IMR-90 (cell line): Measurements from ENCODE around the gene EXOC4. TPM values are rescaled to one million over a fixed set of nuclear protein-coding genes. Genes with fewer than 3 reads are reported as not detected.
A peak's percentile ranks its signal among the peaks of the same experiment; 100 is the strongest.

ENCODE experiments used
- ATAC-seq: fragments of 200-7000 bp; cut with Tn5 transposase; 2 replicates; pipeline ENCODE4 v1.9.1; 2020; ENCODE audit warnings: low read depth, mild to moderate bottlenecking, moderate library complexity
- Bru-seq: library from RNA; stranded (reverse); fragments of 400-500 nt; gene quantifications from one replicate; lab custom pipeline; 2021; lab: Mats Ljungman, UMichigan
- BruChase-seq, 2 experiments: library from RNA; stranded (reverse); fragments of 400-500 nt; gene quantifications; one replicate each; lab custom pipeline; 2021; lab: Mats Ljungman, UMichigan
- BruUV-seq: library from RNA; stranded (reverse); fragments of 400-500 nt; replicated peaks from 2 replicates; lab custom pipeline; 2021; lab: Mats Ljungman, UMichigan
- CTCF ChIA-PET: fragments of 300-600 bp; formaldehyde crosslinking; extraction: SDS; loops from one replicate; lab custom pipeline; 2021; ENCODE audit warnings: antibody characterized with exemption; lab: Yijun Ruan, JAX
- POLR2A ChIA-PET: fragments of 300-600 bp; sonication (Branson Sonifier 250); formaldehyde crosslinking; loops from one replicate; lab custom pipeline; 2022; ENCODE audit warnings: antibody characterized with exemption; ENCODE audit not compliant: unreplicated experiment; lab: Charles Lee
- DNase-seq: peaks from one replicate; pipeline ENCODE4 v3.0.0; 2013
- H2AFZ ChIP-seq: replicated peaks from 2 replicates; pipeline ENCODE3; 2013; ENCODE audit warnings: low read length, mild to moderate bottlenecking; ENCODE audit not compliant: poor library complexity
- H2AK5ac ChIP-seq: 2 replicates; pipeline ENCODE4 v1.6.1; 2013; ENCODE audit warnings: low read depth, low read length, inconsistent platforms
- H2AK9ac ChIP-seq: replicated peaks from 2 replicates; pipeline ENCODE3; 2013; ENCODE audit warnings: mild to moderate bottlenecking, low read depth, low read length, moderate library complexity; ENCODE audit not compliant: poor library complexity
- H2BK120ac ChIP-seq: 2 replicates; pipeline ENCODE4 v1.6.1; 2013; ENCODE audit warnings: low read depth, low read length, inconsistent platforms
- H2BK15ac ChIP-seq: 3 replicates; pipeline ENCODE4 v1.6.1; 2013; ENCODE audit warnings: low read depth, low read length, inconsistent platforms
- H2BK20ac ChIP-seq: 2 replicates; pipeline ENCODE4 v1.6.1; 2013; ENCODE audit warnings: low read depth, mild to moderate bottlenecking, inconsistent platforms, low read length, moderate library complexity
- H2BK5ac ChIP-seq: 2 replicates; pipeline ENCODE4 v1.6.1; 2013; ENCODE audit warnings: mild to moderate bottlenecking, low read depth, low read length, inconsistent platforms; ENCODE audit not compliant: poor library complexity, severe bottlenecking
- H3K14ac ChIP-seq: replicated peaks from 2 replicates; pipeline ENCODE4 v1.6.1; 2013; ENCODE audit warnings: low read depth, low read length, inconsistent platforms
- H3K18ac ChIP-seq: 2 replicates; pipeline ENCODE4 v1.6.1; 2013; ENCODE audit warnings: low read depth, low read length, control low read depth
- H3K23ac ChIP-seq: 2 replicates; pipeline ENCODE4 v1.6.1; 2013; ENCODE audit warnings: low read depth, low read length, inconsistent platforms
- H3K27ac ChIP-seq: 2 replicates; pipeline ENCODE4 v1.5.1; 2013; ENCODE audit warnings: mild to moderate bottlenecking, control low read depth, low read length; ENCODE audit not compliant: insufficient read depth
- H3K27me3 ChIP-seq: 2 replicates; pipeline ENCODE4 v1.6.1; 2013; ENCODE audit warnings: low read length; ENCODE audit not compliant: control insufficient read depth, insufficient read depth
- H3K36me3 ChIP-seq: 2 replicates; pipeline ENCODE4 v1.6.1; 2013; ENCODE audit warnings: low read length, mixed read lengths; ENCODE audit not compliant: control insufficient read depth, insufficient read depth
- H3K4ac ChIP-seq: 2 replicates; pipeline ENCODE4 v1.6.1; 2013; ENCODE audit warnings: low read depth, low read length, inconsistent platforms
- H3K4me1 ChIP-seq: 2 replicates; pipeline ENCODE4 v1.6.1; 2013; ENCODE audit warnings: low read length, mixed read lengths; ENCODE audit not compliant: control insufficient read depth, insufficient read depth
- H3K4me2 ChIP-seq: 2 replicates; pipeline ENCODE4 v1.6.1; 2013; ENCODE audit warnings: low read depth, mild to moderate bottlenecking, control low read depth, low read length, moderate library complexity
- H3K4me3 ChIP-seq: 2 replicates; pipeline ENCODE4 v1.5.1; 2013; ENCODE audit warnings: low read depth, mild to moderate bottlenecking, control low read depth, low read length, moderate library complexity; ENCODE audit not compliant: insufficient read depth
- H3K56ac ChIP-seq: 2 replicates; pipeline ENCODE4 v1.6.1; 2013; ENCODE audit warnings: low read length, inconsistent platforms; ENCODE audit not compliant: insufficient read depth; ENCODE audit errors: extremely low read depth
- H3K79me1 ChIP-seq, 2 experiments: 2 replicates each; pipeline ENCODE4 v1.6.1; 2013; ENCODE audit warnings: low read length in 2 of 2, inconsistent platforms in 1 of 2, low read depth in 1 of 2
- H3K9ac ChIP-seq: 2 replicates; pipeline ENCODE4 v1.6.1; 2013; ENCODE audit warnings: low read depth, low read length, control low read depth
- H3K9me1 ChIP-seq: 2 replicates; pipeline ENCODE4 v1.6.1; 2013; ENCODE audit warnings: low read length, inconsistent platforms; ENCODE audit not compliant: insufficient read depth
- H3K9me3 ChIP-seq: 2 replicates; pipeline ENCODE4 v1.6.1; 2013; ENCODE audit warnings: low read length; ENCODE audit not compliant: control insufficient read depth, insufficient read depth
- H4K20me1 ChIP-seq: 2 replicates; pipeline ENCODE4 v1.6.1; 2013; ENCODE audit warnings: low read length, inconsistent platforms; ENCODE audit not compliant: insufficient read depth
- H4K5ac ChIP-seq: 2 replicates; pipeline ENCODE4 v1.6.1; 2013; ENCODE audit warnings: mild to moderate bottlenecking, low read depth, low read length, control low read depth
- H4K8ac ChIP-seq, 2 experiments: 2 replicates each; pipeline ENCODE4 v1.6.1; 2013; ENCODE audit warnings: low read depth in 2 of 2, low read length in 2 of 2, control low read depth in 1 of 2, inconsistent platforms in 1 of 2
- H4K91ac ChIP-seq: 2 replicates; pipeline ENCODE4 v1.6.1; 2013; ENCODE audit warnings: low read depth, low read length, inconsistent platforms; ENCODE audit not compliant: insufficient read depth
- CHD1 ChIP-seq: IDR thresholded peaks from 2 replicates; pipeline ENCODE4 v1.6.1; 2012; ENCODE audit warnings: low read depth, low read length, improper control_type of control experiment
- ELK1 ChIP-seq: fragments of 150-350 bp; IDR thresholded peaks from 2 replicates; pipeline ENCODE4 v1.6.1; 2016; ENCODE audit warnings: low read depth, mild to moderate bottlenecking, low read length, moderate library complexity, borderline replicate concordance
- FOS ChIP-seq: fragments of 150-350 bp; IDR thresholded peaks from 2 replicates; pipeline ENCODE4 v1.6.1; 2016; ENCODE audit warnings: low read depth, low read length
- MAFK ChIP-seq: IDR thresholded peaks from 2 replicates; pipeline ENCODE4 v1.6.1; 2012; ENCODE audit warnings: low read depth, low read length, improper control_type of control experiment
- MAZ ChIP-seq: IDR thresholded peaks from 2 replicates; pipeline ENCODE4 v1.6.1; 2012; ENCODE audit warnings: low read depth, mild to moderate bottlenecking, low read length, improper control_type of control experiment, moderate library complexity, borderline replicate concordance
- MXI1 ChIP-seq: IDR thresholded peaks from 2 replicates; pipeline ENCODE4 v1.6.1; 2012; ENCODE audit warnings: low read depth, mild to moderate bottlenecking, low read length, moderate library complexity, borderline replicate concordance
- POLR2A ChIP-seq: IDR thresholded peaks from 2 replicates; pipeline ENCODE4 v1.6.1; 2012; ENCODE audit warnings: mild to moderate bottlenecking, low read depth, low read length
- SMC3 ChIP-seq: fragments of 150-350 bp; IDR thresholded peaks from 2 replicates; pipeline ENCODE4 v1.6.1; 2016; ENCODE audit warnings: low read depth, mild to moderate bottlenecking, antibody characterized with exemption, low read length, moderate library complexity
- USF2 ChIP-seq: fragments of 150-350 bp; IDR thresholded peaks from 2 replicates; pipeline ENCODE4 v1.6.1; 2017; ENCODE audit warnings: mild to moderate bottlenecking, antibody characterized with exemption, low read length, low read depth
- WGBS, 2 experiments: methylation state at CpG; one replicate each; pipeline versions ENCODE4 v1.1.5 to v1.1.7; 2013; ENCODE audit warnings: missing lambda C conversion rate in 2 of 2; ENCODE audit not compliant: insufficient read length in 1 of 2; ENCODE audit errors: extremely low coverage in 2 of 2; 5-methylcytosine and 5-hydroxymethylcytosine counted together
- dilution Hi-C: fragments of 300-500 bp; cut with HindIII; formaldehyde crosslinking; loops from one replicate; pipeline ENCODE4 v1.14.3; 2018; ENCODE audit warnings: low sequenced_read_pairs; ENCODE audit not compliant: unreplicated experiment
- in situ Hi-C: fragments of 300-500 bp; cut with MboI; formaldehyde crosslinking; loops from 3 replicates; pipeline ENCODE4 v1.14.3; 2019; ENCODE audit warnings: low sequenced_read_pairs, inconsistent platforms, mixed read lengths
- intact Hi-C: fragments of 100-400 bp; cut with micrococcal nuclease; formaldehyde crosslinking; loops from 2 replicates; pipeline ENCODE4 v1.10.0; 2022
- long read RNA-seq: library from polyadenylated mRNA; unstranded; transcript quantifications from one replicate; pipeline ENCODE4 v2.0.0, GENCODE V29; 2021; ENCODE audit not compliant: unreplicated experiment
- polyA plus RNA-seq, 3 experiments: library from polyadenylated mRNA; depleted of rRNA; stranded (reverse); fragments of >200 nt; gene quantifications; 2 replicates each; pipeline ENCODE4 v1.2.3, GENCODE V29; 2012; ENCODE audit warnings: low replicate concordance in 1 of 3
- total RNA-seq: library from RNA; depleted of rRNA; stranded (reverse); fragments of >200 nt; gene quantifications from 2 replicates; pipeline ENCODE4 v1.2.3, GENCODE V29; 2012; rRNA removed
- TF ChIP-seq, protein P1 (sequence below): conservative IDR thresholded peaks from 2 replicates; pipeline ENCODE4 v1.5.1; 2012; ENCODE audit warnings: mild to moderate bottlenecking, low read depth, low read length, improper control_type of control experiment

Gene EXOC4
- total RNA-seq = 85.5 and 94.6 TPM in 2 replicates
- 25.4 and 31.5 TPM in 2 replicates for polyA plus RNA-seq (2012; rRNA removed)
- polyA plus RNA-seq (2012; cell fraction: cytosol; rRNA removed) = 9.3 and 11.8 TPM in 2 replicates
- polyA plus RNA-seq (2012; cell fraction: nucleus; rRNA removed; ENCODE audit: low replicate concordance) = 3.9 and 16.8 TPM in 2 replicates
- percentile 78 among the genes with signal in this experiment for Bru-seq, nascent RNA
- percentile 62 among the genes with signal in this experiment for BruChase-seq, experiment 1, labeled RNA remaining after a 6-hour chase
- BruChase-seq, experiment 2, labeled RNA remaining after a 2-hour chase = percentile 68 among the genes with signal in this experiment
- long read RNA-seq, full-length matches to known transcripts = 24 of 44 reads
- long read RNA-seq, partial matches to known transcripts = 6 of 44 reads
- long read RNA-seq, other reads (novel, unspliced or antisense) = 14 of 44 reads

GRCh38 chr7:133252858-133253518 is at the start of gene EXOC4:
Gene EXOC4 (plus strand): TSS chr7:133253078.
- in situ Hi-C loops (no loop called here), intact Hi-C loops (loop anchor here (2.0 to 10.0 kb wide), 2 partner anchors 182 to 602 kb away; no protein-coding TSS in a partner anchor), dilution Hi-C loops (no loop called here)
- CTCF ChIA-PET = interaction anchor here (0.6 to 1.9 kb wide), 3 partner anchors 15 to 1266 kb away, joined by 3 to 8 read pairs (median 4); no protein-coding TSS in a partner anchor
- no peaks in the 10 kb centered on the region; the same call in 1 of the 2 replicates for H3K36me3 ChIP-seq
- peak within 1 kb of the TSS; percentile 98 for H2AFZ ChIP-seq
- no peaks in the 10 kb centered on the region for H3K9me3 ChIP-seq
- H3K23ac ChIP-seq = peak within 1 kb of the TSS; percentile 91
- H2BK5ac ChIP-seq = peak within 1 kb of the TSS; percentile 76
- POLR2A ChIA-PET = no interaction called here
- peak within 1 kb of the TSS; percentile 72; the same call in 1 of the 2 replicates for H3K18ac ChIP-seq
- TF ChIP-seq POLR2A = peak; percentile 66
- TF ChIP-seq MAZ = peak; percentile 22; the same call in 1 of the 2 replicates
- TF ChIP-seq CHD1 = no peak
- TF ChIP-seq USF2 = 0 out of 2 replicates have a peak, but pooled peaks have one; percentile 26
- peak; percentile 44; the same call in 1 of the 2 replicates for TF ChIP-seq FOS
- TF ChIP-seq SMC3 = no peak
- peak; percentile 87 for TF ChIP-seq MAFK
- peak; percentile 23; the same call in 1 of the 2 replicates for TF ChIP-seq MXI1
- TF ChIP-seq ELK1 = no peak
- TF ChIP-seq, protein P1, sequence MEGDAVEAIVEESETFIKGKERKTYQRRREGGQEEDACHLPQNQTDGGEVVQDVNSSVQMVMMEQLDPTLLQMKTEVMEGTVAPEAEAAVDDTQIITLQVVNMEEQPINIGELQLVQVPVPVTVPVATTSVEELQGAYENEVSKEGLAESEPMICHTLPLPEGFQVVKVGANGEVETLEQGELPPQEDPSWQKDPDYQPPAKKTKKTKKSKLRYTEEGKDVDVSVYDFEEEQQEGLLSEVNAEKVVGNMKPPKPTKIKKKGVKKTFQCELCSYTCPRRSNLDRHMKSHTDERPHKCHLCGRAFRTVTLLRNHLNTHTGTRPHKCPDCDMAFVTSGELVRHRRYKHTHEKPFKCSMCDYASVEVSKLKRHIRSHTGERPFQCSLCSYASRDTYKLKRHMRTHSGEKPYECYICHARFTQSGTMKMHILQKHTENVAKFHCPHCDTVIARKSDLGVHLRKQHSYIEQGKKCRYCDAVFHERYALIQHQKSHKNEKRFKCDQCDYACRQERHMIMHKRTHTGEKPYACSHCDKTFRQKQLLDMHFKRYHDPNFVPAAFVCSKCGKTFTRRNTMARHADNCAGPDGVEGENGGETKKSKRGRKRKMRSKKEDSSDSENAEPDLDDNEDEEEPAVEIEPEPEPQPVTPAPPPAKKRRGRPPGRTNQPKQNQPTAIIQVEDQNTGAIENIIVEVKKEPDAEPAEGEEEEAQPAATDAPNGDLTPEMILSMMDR = no peak
- peaks cover 14 to 32% of the 10 kb centered on the region in 2 experiments for H3K79me1 ChIP-seq
- peak within 1 kb of the TSS; percentile 87 for H4K5ac ChIP-seq
- H4K91ac ChIP-seq = peak within 1 kb of the TSS; percentile 78
- H3K9me1 ChIP-seq = 0 out of 2 replicates have a peak, but pooled peaks cover 3% of the 10 kb centered on the region
- H3K27ac ChIP-seq = peak within 1 kb of the TSS; percentile 91
- H3K14ac ChIP-seq = peak within 1 kb of the TSS; percentile 93
- WGBS, 2 experiments = 0% methylated on average over 7 of the region's 25 CpGs; no CpG with 5 or more reads in 1 of the 2 experiments
- H2BK15ac ChIP-seq = no peak within 1 kb of the TSS
- peak within 1 kb of the TSS; percentile 96 for H2AK9ac ChIP-seq
- H2BK120ac ChIP-seq = no peak within 1 kb of the TSS; the same call in 1 of the 2 replicates
- DNase-seq (peak; percentile 97), ATAC-seq (peak; percentile 100)
- H2BK20ac ChIP-seq = no peak within 1 kb of the TSS
- H4K20me1 ChIP-seq = no peaks in the 10 kb centered on the region
- no peak within 1 kb of the TSS for H2AK5ac ChIP-seq
- H3K4me3 ChIP-seq = peak within 1 kb of the TSS; percentile 84
- peak within 1 kb of the TSS; percentile 72 for H3K56ac ChIP-seq
- peak within 1 kb of the TSS; percentile 93 for H3K4ac ChIP-seq
- no peaks in the 10 kb centered on the region for H3K4me1 ChIP-seq
- peak within 1 kb of the TSS; percentile 99 for H3K4me2 ChIP-seq
- peak within 1 kb of the TSS; percentile 61 to 88 for H4K8ac ChIP-seq
- H3K27me3 ChIP-seq = no peaks in the 10 kb centered on the region
- H3K9ac ChIP-seq = peak within 1 kb of the TSS; percentile 94
- no TSS peak for BruUV-seq
